Measurements from ENCODE around the gene SPACDR.

GRCh38 chr7:100476101-100476780 is 12.2 kb upstream of the SPACDR start:
- TF ChIP-seq TGIF2 (CRISPR knock-in tag; IDR thresholded peaks at IDR 0.05) (no peak), HMG20B (CRISPR knock-in tag; IDR thresholded peaks at IDR 0.05) (no peak), ZKSCAN1 (IDR thresholded peaks at IDR 0.05; ENCODE audit: low read depth, low read length) (no peak), ZNF79 (CRISPR knock-in tag; IDR thresholded peaks at IDR 0.05; ENCODE audit: low read depth) (no peak), CBX8 (IDR thresholded peaks at IDR 0.05; ENCODE audit: borderline replicate concordance, extremely low read depth, low read depth, low read length, poor library complexity, severe bottlenecking) (no peak), PRDM10 (IDR thresholded peaks at IDR 0.05; ENCODE audit: partially characterized antibody) (no peak), EGR1 (conservative IDR thresholded peaks at IDR 0.05) (no peak), ZFP30 (CRISPR knock-in tag; IDR thresholded peaks at IDR 0.05; ENCODE audit: borderline replicate concordance) (no peak), CHD2 (IDR thresholded peaks at IDR 0.05; ENCODE audit: low read depth, low read length) (no peak), CTCF (IDR thresholded peaks at IDR 0.05 in 2 of 3, conservative IDR thresholded peaks at IDR 0.05 in 1 of 3; ENCODE audit: insufficient read depth in 2 of 3, low read depth in 1 of 3, low read length in 3 of 3) (no peak), BCL6 (CRISPR knock-in tag; IDR thresholded peaks at IDR 0.05) (no peak), EZH2 (IDR thresholded peaks at IDR 0.05; ENCODE audit: borderline replicate concordance, low read depth, low read length) (no peak), STAT5B (CRISPR knock-in tag; IDR thresholded peaks at IDR 0.05) (no peak)

All from K562 (cell line).